ENCODE data around the gene PAF1. TPM values are rescaled to one million over a fixed set of nuclear protein-coding genes. Genes with fewer than 3 reads are reported as not detected.

The PAF1 gene
- polyA plus RNA-seq, 1 donor (not counting 4 experiments of a cell fraction or from before 2014, with no cell fraction given): 39.4 TPM

- no peak overlapping the region for H3K4me2 ChIP-seq (ENCODE audit: control insufficient read depth, extremely low read depth, insufficient read depth, low read depth, low read length)
- H3K9me3 ChIP-seq (ENCODE audit: control insufficient read depth, low read depth, low read length): no peaks in the 10 kb centered on the region
- H3K4me1 ChIP-seq (ENCODE audit: control insufficient read depth, extremely low read depth, insufficient read depth, low read length): no peaks in the 10 kb centered on the region
- dilution Hi-C loops (cut with MboI; ENCODE audit: extremely low pct_ligation_motif_present, low sequenced_read_pairs): no loop called here
- H3K36me3 ChIP-seq (ENCODE audit: control insufficient read depth in 2 of 2, extremely low read depth in 1 of 2, insufficient read depth in 2 of 2, low read length in 2 of 2): peaks cover 17 to 26% of the 10 kb centered on the region in 2 experiments
- H2AFZ ChIP-seq (ENCODE audit: control insufficient read depth, low read length): no peak overlapping the region
- DNase-seq (ENCODE audit: low read depth, low spot score) (no peak), FAIRE-seq (no peak)
- no peaks in the 10 kb centered on the region for H3K27me3 ChIP-seq (ENCODE audit: control insufficient read depth, extremely low read depth, insufficient read depth, low read length)
- no peak overlapping the region for H3K9ac ChIP-seq (ENCODE audit: control insufficient read depth, extremely low read depth, insufficient read depth, low read length)
- TF ChIP-seq CTCF (optimal IDR thresholded peaks at IDR 0.05 in 1 of 3, IDR thresholded peaks at IDR 0.05 in 1 of 3, conservative IDR thresholded peaks at IDR 0.05 in 1 of 3; ENCODE audit: extremely low read depth in 1 of 3, insufficient read depth in 2 of 3, low read length in 3 of 3) (no peak), EZH2 (IDR thresholded peaks at IDR 0.05; ENCODE audit: low read length) (no peak)
- peaks cover 26% of the 10 kb centered on the region for H3K79me2 ChIP-seq (ENCODE audit: control insufficient read depth, insufficient read depth, low read length)
- H3K9me1 ChIP-seq (ENCODE audit: control insufficient read depth, extremely low read depth, insufficient read depth, low read length): peaks cover 2% of the 10 kb centered on the region
- no peaks in the 10 kb centered on the region for H4K20me1 ChIP-seq (ENCODE audit: control insufficient read depth, extremely low read depth, insufficient read depth, low read length)
- no peak overlapping the region for H3K27ac ChIP-seq (ENCODE audit: control insufficient read depth, insufficient read depth, low read length)
- H3K4me3 ChIP-seq (ENCODE audit: control insufficient read depth in 2 of 3, extremely low read depth in 1 of 3, insufficient read depth in 2 of 3, low read depth in 1 of 3, low read length in 3 of 3): no peak overlapping the region
Observed at GRCh38 chr19:39350156-39350555, 40.8 kb downstream of the PAF1 start.

- Histone ChIP-seq H3K9me1 (ENCODE audit: control insufficient read depth, extremely low read depth, insufficient read depth, low read length) (peaks cover 2% of the 10 kb centered on the region), H3K79me2 (ENCODE audit: control insufficient read depth, insufficient read depth, low read length) (peaks cover 33% of the 10 kb centered on the region), H3K27me3 (ENCODE audit: control insufficient read depth, extremely low read depth, insufficient read depth, low read length) (no peaks in the 10 kb centered on the region), H3K4me1 (ENCODE audit: control insufficient read depth, extremely low read depth, insufficient read depth, low read length) (no peaks in the 10 kb centered on the region), H3K4me2 (ENCODE audit: control insufficient read depth, extremely low read depth, insufficient read depth, low read depth, low read length) (no peak overlapping the region), H3K9me3 (ENCODE audit: control insufficient read depth, low read depth, low read length) (no peaks in the 10 kb centered on the region), H3K36me3 (ENCODE audit: control insufficient read depth in 2 of 2, extremely low read depth in 1 of 2, insufficient read depth in 2 of 2, low read length in 2 of 2) (peaks cover 18 to 23% of the 10 kb centered on the region in 2 experiments), H4K20me1 (ENCODE audit: control insufficient read depth, extremely low read depth, insufficient read depth, low read length) (no peaks in the 10 kb centered on the region), H2AFZ (ENCODE audit: control insufficient read depth, low read length) (no peak overlapping the region), H3K9ac (ENCODE audit: control insufficient read depth, extremely low read depth, insufficient read depth, low read length) (no peak overlapping the region), H3K27ac (ENCODE audit: control insufficient read depth, insufficient read depth, low read length) (no peak overlapping the region), H3K4me3 (ENCODE audit: control insufficient read depth in 2 of 3, extremely low read depth in 1 of 3, insufficient read depth in 2 of 3, low read depth in 1 of 3, low read length in 3 of 3) (no peak overlapping the region)
- FAIRE-seq: no peak
- TF ChIP-seq EZH2 (IDR thresholded peaks at IDR 0.05; ENCODE audit: low read length) (no peak), CTCF (optimal IDR thresholded peaks at IDR 0.05 in 1 of 3, IDR thresholded peaks at IDR 0.05 in 1 of 3, conservative IDR thresholded peaks at IDR 0.05 in 1 of 3; ENCODE audit: extremely low read depth in 1 of 3, insufficient read depth in 2 of 3, low read length in 3 of 3) (no peak)
- no peak for DNase-seq (ENCODE audit: low read depth, low spot score)
- dilution Hi-C loops (cut with MboI; ENCODE audit: extremely low pct_ligation_motif_present, low sequenced_read_pairs): no loop called here
Observed at GRCh38 chr19:39349326-39349725, 41.6 kb downstream of the PAF1 start.

Data from keratinocyte (primary cell).